Calu3 (cell line): ENCODE results near the gene GPR62. TPM values are rescaled to one million over a fixed set of nuclear protein-coding genes. Genes with fewer than 3 reads are reported as not detected.
A peak's percentile ranks its signal among the peaks of the same experiment; 100 is the strongest.

Source experiments
- BruUV-seq: library from RNA; stranded (reverse); fragments of 400-500 nt; replicated peaks from 2 replicates; lab custom pipeline; 2021; lab: Mats Ljungman, UMichigan
- CTCF ChIA-PET: fragments of 300-600 bp; sonication (Branson Sonifier 250); formaldehyde crosslinking; loops from one replicate; lab custom pipeline; 2022; ENCODE audit warnings: antibody characterized with exemption; lab: Charles Lee
- DNase-seq: peaks from one replicate; pipeline ENCODE4 v3.0.0; 2022
- H3K27ac Mint-ChIP-seq: one replicate; pipeline ENCODE4 v1.8.0; 2022; ENCODE audit warnings: mixed read lengths; ENCODE audit not compliant: unreplicated experiment
- H3K27me3 Mint-ChIP-seq: one replicate; pipeline ENCODE4 v1.8.0; 2022; ENCODE audit warnings: mixed read lengths; ENCODE audit not compliant: unreplicated experiment
- H3K36me3 Mint-ChIP-seq: one replicate; pipeline ENCODE4 v1.8.0; 2022; ENCODE audit warnings: mild to moderate bottlenecking, moderate library complexity, mixed read lengths; ENCODE audit not compliant: insufficient read depth, unreplicated experiment
- H3K4me1 Mint-ChIP-seq: one replicate; pipeline ENCODE4 v1.8.0; 2022; ENCODE audit warnings: mild to moderate bottlenecking, low read depth, mixed read lengths; ENCODE audit not compliant: unreplicated experiment
- H3K4me3 Mint-ChIP-seq: one replicate; pipeline ENCODE4 v1.8.0; 2022; ENCODE audit warnings: mild to moderate bottlenecking, low read depth, moderate library complexity, mixed read lengths; ENCODE audit not compliant: unreplicated experiment
- H3K9me3 Mint-ChIP-seq: one replicate; pipeline ENCODE4 v1.8.0; 2022; ENCODE audit warnings: low read depth, mixed read lengths; ENCODE audit not compliant: unreplicated experiment
- CTCF ChIP-seq: fragments of 200-600 bp; IDR thresholded peaks from one replicate; pipeline ENCODE4 v1.8.0; 2022; ENCODE audit warnings: antibody characterized with exemption; ENCODE audit not compliant: unreplicated experiment
- intact Hi-C: fragments of 100-400 bp; cut with micrococcal nuclease; formaldehyde crosslinking; loops from one replicate; pipeline ENCODE4 v1.10.0; 2022; ENCODE audit not compliant: unreplicated experiment
- total RNA-seq: library from RNA; stranded (reverse); gene quantifications from 2 replicates; pipeline ENCODE4 v1.2.3, GENCODE V29; 2022

The GPR62 gene
- total RNA-seq, 1 experiment from 2014 or later = not detected

GRCh38 chr3:51941798-51942602 is 13.2 kb upstream of the GPR62 start, which contains the start of the genes PARP3 and RRP9:
Gene PARP3 (plus strand): TSS chr3:51942363. CDS start chr3:51943356, 993 bp downstream.
Gene RRP9 (minus strand): TSS chr3:51941904. CDS start chr3:51941867, 37 bp downstream.
- DNase-seq = peak; percentile 99
- Mint-ChIP-seq H3K4me3 (peak within 1 kb of the TSS; percentile 62), H3K9me3 (no peaks in the 10 kb centered on the region), H3K27me3 (no peaks in the 10 kb centered on the region), H3K4me1 (peaks cover 15% of the 10 kb centered on the region), H3K36me3 (peaks cover 35% of the 10 kb centered on the region), H3K27ac (peak within 1 kb of the TSS; percentile 59)
- CTCF ChIA-PET = interaction anchor here (0.7 to 3.4 kb wide), 7 partner anchors 25 to 296 kb away, joined by 3 to 30 read pairs (median 5); partner anchors contain the start of genes ABHD14A, ABHD14B, ACY1 and PCBP4
- intact Hi-C loops = loop anchor here (1.0 to 5.0 kb wide), 2 partner anchors 32 to 115 kb away; partner anchors contain the start of genes ABHD14B and DUSP7
- no TSS peak for BruUV-seq
- TF ChIP-seq CTCF = peak; percentile 90

- peak overlapping the region; percentile 59 for H3K27ac Mint-ChIP-seq
- H3K4me3 Mint-ChIP-seq = peak overlapping the region; percentile 62
- CTCF ChIA-PET = interaction anchor here (1.2 to 3.4 kb wide), 3 partner anchors 31 to 53 kb away, joined by 5 to 30 read pairs (median 10); partner anchors contain the start of genes ABHD14A, ABHD14B, ACY1 and RPL29
- H3K27me3 Mint-ChIP-seq = no peaks in the 10 kb centered on the region
- peak; percentile 66 for DNase-seq
- H3K4me1 Mint-ChIP-seq = peaks cover 15% of the 10 kb centered on the region
- H3K9me3 Mint-ChIP-seq = no peaks in the 10 kb centered on the region
- TSS peak; percentile 74 for BruUV-seq
- H3K36me3 Mint-ChIP-seq = peaks cover 33% of the 10 kb centered on the region
- no peak for TF ChIP-seq CTCF
- intact Hi-C loops = loop anchor here (5.0 kb wide), 1 partner anchor 114 kb away; the partner anchor contains the start of gene DUSP7
Measured at GRCh38 chr3:51942603-51943450, 12.4 kb upstream of the GPR62 start.

GRCh38 chr3:51943451-51944391 is 11.5 kb upstream of the GPR62 start:
- DNase-seq = no peak
- no peak for TF ChIP-seq CTCF
- peaks cover 15% of the 10 kb centered on the region for H3K4me1 Mint-ChIP-seq
- CTCF ChIA-PET = interaction anchor here (0.9 to 3.4 kb wide), 4 partner anchors 30 to 324 kb away, joined by 3 to 30 read pairs (median 8); partner anchors contain the start of genes ABHD14A, ABHD14B, ACY1 and RPL29
- no peak overlapping the region for H3K4me3 Mint-ChIP-seq
- no TSS peak for BruUV-seq
- no peaks in the 10 kb centered on the region for H3K27me3 Mint-ChIP-seq
- intact Hi-C loops = loop anchor here (5.0 kb wide), 1 partner anchor 114 kb away; the partner anchor contains the start of gene DUSP7
- peaks cover 33% of the 10 kb centered on the region for H3K36me3 Mint-ChIP-seq
- H3K27ac Mint-ChIP-seq = no peak overlapping the region
- no peaks in the 10 kb centered on the region for H3K9me3 Mint-ChIP-seq
